HG03064 (cell line): Measurements from ENCODE around the gene CLMN.

ENCODE experiments used
- ATAC-seq: cut with Tn5 transposase; IDR thresholded peaks from one replicate; pipeline ENCODE4 v1.9.1; 2021; ENCODE audit warnings: low read depth; ENCODE audit not compliant: unreplicated experiment

Gene CLMN

GRCh38 chr14:95246870-95247269 lies 72.8 kb downstream of the CLMN start:
- no peak for ATAC-seq

DNA sequence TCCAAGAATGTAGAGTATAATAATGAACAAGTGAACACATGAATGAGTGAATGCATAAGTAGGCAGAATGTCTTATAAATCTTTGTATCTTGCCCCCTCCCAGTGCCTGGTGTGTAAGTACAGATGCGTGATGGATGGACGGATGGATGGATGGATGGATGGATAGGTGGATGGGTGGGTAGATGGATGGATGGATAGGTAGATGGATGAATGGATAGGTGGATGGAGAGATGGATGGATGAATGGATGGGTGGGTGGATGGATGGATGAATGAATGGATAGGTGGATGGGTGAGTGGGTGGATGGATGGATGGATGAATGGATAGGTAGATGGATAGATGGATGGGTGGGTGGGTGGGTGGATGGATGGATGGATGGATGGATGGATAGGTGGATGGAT lies 74.4 kb downstream of the CLMN start:
- ATAC-seq = no peak

- no peak for ATAC-seq
These were observed 75.1 kb downstream of the CLMN start for GRCh38 chr14:95244587-95244986.

- ATAC-seq = no peak
These were observed 76.8 kb downstream of the CLMN start for GRCh38 chr14:95242870-95243269.

DNA sequence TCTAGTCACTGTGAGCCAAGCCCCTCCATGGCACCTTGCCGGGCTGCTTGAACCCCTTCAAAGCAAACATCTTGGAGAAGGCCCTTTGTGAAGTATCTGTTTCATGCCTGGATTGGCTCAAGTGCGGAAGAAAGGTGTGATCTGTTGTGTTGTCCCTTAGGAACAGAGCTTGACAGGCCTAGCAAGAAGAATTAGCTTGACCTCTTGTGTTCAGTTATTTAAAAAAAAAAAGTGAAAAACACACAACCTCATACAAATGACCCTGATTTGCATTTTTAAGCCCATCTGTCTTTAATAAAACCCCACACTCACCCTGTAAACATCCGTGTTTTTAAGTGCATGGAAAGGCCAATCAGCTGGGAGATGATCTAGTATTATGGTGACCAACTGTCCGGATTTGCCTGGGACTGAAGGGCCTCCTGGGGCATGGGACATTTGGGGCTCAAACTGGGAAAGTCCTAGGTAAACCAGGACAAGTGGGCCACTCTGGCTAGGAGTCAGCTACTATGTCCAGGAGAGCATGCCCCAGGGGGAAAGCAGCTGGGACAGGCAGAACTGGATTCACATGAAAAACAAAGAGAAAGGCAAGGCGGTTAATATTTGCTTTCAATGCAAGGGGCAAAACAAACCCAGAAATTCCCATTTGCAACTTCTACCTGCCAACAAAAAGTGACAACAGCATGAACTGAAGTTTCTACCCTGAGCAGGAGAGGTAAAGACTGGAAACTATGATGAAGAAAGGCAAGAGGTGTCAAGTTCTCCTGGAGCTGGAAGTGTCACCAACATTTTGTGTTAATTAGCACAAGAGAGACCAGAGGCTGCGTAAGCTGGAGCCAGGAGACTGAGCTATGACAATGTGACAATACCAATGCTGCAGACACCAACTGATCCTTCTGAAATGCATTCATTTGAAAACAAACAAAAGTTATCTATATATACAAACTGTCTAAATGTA lies 78.6 kb downstream of the CLMN start:
- no peak for ATAC-seq

GRCh38 chr14:95238487-95239298 lies 81.0 kb downstream of the CLMN start:
- no peak for ATAC-seq

- no peak for ATAC-seq
These were observed 81.8 kb downstream of the CLMN start for GRCh38 chr14:95237958-95238340.

- ATAC-seq = no peak
These were observed 82.4 kb downstream of the CLMN start for GRCh38 chr14:95237121-95237957.

GRCh38 chr14:95236221-95236620 lies 83.5 kb downstream of the CLMN start:
- no peak for ATAC-seq

GRCh38 chr14:95235767-95236166 lies 83.9 kb downstream of the CLMN start:
- ATAC-seq = no peak

GRCh38 chr14:95235351-95235750 lies 84.4 kb downstream of the CLMN start:
- no peak for ATAC-seq

DNA sequence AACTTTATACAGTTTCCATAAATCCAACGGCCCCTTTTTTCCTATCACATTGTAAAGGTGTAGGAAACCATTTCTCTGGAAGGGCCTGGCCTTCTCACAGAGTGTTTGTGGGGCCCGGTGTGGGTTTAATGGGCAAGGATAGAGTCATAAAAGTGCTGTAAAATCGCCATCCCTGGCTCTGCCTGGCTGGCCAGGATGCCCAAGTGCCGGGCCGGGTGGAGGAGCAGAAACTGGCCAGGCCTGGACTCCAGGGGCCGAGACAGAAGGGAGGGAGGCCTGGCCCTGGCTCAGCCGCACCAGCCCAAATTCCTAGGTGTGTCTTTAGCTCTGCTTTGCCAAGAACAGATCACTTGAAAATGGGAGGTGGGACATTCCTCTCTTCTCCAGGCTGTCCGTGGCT lies 85.3 kb downstream of the CLMN start:
- ATAC-seq = no peak

DNA sequence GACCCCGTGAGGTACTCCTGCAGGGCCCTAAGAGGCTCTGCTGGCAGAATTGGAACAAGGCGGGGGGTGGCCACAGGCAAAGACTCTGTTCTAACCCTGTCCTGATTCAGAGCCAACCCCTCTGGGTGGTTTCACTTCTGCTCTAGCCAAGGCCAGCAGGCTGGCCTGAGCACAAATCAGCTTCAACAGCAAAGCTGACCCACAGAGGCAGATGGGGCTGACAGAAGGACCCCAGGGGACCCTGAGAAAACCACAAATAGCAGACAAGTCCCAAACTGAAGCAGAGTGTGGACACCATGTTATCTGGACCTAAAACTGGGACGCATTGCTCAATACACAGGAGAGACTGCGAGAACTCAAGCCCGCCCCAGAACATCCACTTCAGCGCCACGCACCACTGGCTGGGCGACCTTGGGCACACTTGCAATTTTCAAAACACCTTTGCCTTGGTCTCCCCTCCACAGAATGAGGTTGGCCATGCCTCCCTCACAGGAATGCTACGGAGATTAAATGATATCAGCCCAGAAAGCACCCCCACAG lies 85.9 kb downstream of the CLMN start:
- ATAC-seq = peak; percentile 88

- no peak for ATAC-seq
These were observed 86.7 kb downstream of the CLMN start for GRCh38 chr14:95232894-95233584.

DNA sequence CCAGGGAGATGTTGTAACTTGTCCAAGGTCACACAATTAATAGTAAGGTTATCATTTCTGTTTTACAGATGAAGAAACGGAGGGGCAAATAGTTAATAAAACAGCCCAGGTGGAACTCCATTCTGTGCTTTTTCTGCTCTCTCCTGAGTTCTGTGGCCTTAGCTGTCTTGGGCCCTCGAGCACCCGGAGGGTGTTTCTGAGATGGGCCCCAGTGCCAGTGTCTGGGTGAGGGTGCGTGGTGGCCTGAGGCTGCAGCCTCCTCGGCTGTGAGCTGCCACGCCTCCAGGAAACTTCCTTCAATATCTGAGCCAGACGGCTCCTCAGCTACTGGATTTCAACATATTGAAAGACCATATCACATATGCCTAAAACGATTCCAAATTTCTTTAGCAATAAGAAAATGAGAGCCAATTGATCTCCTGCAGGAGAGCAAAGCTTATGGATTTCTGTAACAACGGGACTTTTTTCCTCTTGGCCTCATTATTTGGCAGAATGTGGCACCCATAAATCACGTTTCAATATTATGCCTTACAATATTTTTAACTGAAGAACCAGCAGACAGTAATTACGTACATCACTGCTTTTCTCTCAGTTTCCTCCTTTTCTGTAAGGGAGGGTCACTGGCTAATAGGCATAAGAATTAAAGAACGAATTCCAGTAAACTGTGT lies 87.6 kb downstream of the CLMN start:
- no peak for ATAC-seq

DNA sequence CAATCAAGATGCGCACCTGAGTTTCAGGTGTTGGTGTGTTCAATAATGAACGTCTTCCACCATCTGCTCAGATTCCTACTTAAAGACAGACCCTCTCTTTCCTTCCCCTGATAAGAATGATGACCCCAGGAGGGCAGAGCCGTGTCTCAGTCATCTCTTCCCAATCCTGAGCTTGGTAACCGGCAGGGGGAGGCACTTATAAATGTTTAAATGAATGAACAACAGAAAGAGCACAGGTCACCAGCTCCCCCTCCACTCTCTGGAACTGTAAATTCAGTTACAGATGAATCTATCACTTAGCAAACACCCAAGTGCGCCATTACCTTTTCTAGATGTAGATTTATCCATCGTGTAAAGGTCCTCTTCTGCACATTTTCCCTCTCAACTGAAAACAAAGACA lies 90.0 kb downstream of the CLMN start:
- ATAC-seq = no peak

DNA sequence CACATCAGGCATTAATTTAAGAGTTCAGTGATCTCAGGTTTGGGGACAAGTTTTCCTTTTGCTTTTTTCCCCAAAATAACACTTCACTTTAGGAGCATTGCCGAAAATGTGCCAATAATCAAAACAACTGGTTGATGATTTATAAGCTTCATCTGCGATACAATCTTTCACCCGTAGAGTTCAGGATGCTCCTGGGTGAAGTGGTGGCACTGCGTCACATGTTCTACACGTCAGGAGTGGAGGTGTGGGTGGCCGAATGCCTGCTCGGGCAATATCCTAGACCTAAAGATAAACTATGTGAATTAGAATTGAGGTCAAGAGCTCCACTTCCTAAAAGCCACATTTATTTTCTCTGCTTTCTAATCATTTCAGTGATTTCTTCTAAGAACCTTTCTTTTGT lies 91.5 kb downstream of the CLMN start:
- ATAC-seq = no peak

GRCh38 chr14:95227279-95227860 lies 92.3 kb downstream of the CLMN start:
- ATAC-seq = no peak

DNA sequence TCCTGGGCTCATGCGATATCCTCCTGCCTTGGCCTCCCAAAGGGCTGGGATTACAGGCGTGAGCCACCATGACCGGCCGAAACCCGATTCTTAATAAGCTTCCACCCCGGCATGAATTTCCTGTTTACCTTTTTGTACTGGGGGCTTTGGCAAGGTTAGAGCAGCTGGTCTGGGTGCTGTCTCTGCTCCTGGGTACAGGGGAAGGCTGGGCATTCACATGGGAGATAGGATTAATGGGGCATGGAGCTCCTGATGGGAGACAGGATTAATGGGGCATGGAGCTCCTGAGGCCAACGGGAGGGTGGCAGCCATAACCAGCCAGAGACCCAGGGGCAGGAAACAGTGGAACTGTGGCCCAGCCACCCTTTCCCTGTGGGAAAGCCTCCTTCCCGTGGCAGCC lies 92.9 kb downstream of the CLMN start:
- ATAC-seq = no peak
